Activated T-cell treated with anti-CD3 and anti-CD28 coated beads for 4 hours (primary cell): ENCODE measurements around the gene MED16.
"Not testable (repeated sequence)": the region's sequence is repeated elsewhere in the genome, so short reads cannot be mapped to it uniquely, and the experiment has no call there.

Experiments
- DNase-seq: peaks from one replicate; pipeline ENCODE4 v3.0.0-alpha.2; 2020

Gene MED16

DNA sequence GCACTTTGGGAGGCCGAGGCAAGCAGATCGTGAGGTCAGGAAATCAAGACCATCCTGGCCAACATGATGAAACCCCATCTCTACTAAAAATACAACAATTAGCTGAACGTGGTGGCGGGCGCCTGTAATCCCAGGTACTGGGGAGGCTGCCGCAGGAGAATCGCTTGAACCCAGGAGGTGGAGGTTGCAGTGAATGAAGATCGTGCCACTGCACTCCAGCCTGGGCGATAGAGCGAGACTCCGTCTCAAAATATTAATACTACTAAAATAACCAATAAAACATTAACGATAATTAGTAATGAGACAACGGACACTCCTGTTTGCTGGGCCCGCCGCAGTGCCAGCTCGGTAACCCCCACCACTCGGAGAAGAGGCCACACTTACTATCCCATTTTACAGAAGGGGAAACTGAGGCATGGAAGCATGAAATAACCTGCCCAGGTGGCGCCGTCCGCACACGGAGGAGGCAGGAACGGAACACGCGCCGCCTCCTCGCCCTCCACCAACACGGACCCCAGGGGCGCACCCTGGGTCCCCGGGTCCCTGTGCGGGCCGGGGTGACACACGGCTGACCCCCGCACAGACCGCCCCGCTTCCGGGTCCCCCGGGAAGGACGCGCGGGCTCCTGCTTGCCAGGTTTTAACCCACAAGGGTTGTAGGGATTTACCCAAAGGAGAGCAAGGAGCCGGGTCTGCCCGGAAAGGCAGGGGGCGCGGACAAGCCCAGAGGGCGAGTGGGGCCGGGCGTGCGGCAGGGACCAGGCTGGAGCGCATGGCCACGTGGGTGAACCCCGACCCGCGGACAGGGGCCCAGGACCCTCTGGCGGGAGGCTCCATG is 18.4 kb upstream of the MED16 start:
- DNase-seq: no peak

DNA sequence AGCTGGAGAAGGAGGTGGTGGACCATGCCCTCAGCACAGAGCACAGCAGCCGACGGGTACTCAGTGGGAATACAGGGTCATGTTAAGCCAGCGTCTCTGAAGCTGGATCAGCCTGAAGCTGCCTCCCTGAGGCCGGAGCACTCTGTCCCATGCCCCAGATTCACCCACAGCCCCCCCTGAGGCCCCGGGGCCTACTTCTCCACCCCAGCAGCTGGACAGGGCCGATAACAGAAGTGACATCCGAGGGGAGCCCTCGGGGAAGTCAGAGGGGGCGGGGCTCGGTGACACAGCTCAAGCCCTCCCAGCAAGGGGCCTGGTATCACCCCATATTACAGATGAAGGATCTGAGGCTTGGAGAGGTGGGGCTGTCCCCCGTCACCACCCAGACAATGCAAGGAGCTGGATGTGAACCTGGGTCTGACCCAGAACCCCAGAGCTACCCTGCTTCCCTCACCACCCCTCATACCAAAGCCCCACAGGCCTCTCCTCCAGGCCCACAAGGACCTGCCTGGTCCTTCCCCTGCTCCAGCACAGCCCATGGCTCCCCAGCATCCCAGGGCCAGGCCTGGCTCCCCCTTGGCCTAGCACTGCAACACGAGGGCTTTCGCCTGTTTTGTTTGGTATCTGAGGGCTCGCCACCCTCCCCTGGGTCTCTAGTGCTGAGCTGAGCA is 14.3 kb upstream of the MED16 start:
- no peak for DNase-seq

DNA sequence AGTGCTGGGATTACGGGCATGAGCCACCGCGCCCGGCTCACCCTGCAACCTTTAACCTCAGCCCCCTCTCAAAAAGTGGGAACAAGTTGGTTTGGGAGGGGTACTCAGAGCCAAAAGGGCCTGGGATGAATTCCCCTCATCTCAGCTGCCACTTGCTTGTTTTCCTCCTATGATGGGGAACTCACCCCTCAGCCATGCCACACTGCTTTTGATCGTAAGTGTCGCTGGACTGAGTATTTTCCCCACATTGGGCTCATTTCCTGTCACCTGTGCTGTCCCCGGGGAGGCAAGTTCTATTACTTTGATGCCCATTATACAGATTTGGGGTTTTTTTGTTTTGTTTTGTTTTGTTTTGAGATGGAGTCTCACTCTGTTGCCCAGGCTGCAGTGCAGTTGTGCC is 13.5 kb upstream of the MED16 start:
- no peak for DNase-seq

DNA sequence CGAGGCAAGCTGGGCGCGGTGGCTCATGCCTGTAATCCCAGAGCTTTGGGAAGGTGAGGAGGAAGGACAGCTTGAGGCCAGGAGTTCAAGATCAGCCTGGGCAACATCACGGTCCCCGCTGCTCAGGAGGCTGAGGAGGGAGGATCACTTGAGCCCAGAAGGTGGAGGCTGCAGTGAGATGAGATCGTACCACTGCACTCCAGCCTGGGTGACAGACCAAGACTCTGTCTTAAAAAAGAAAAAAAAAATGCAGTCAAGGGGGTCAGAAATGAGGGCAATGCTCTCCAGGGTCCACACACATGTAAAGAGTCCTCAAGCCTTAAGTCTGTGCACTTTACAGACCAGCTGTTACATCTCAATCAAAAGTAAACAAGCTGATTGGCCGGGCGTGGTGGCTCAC is 11.6 kb upstream of the MED16 start:
- no peak for DNase-seq

DNA sequence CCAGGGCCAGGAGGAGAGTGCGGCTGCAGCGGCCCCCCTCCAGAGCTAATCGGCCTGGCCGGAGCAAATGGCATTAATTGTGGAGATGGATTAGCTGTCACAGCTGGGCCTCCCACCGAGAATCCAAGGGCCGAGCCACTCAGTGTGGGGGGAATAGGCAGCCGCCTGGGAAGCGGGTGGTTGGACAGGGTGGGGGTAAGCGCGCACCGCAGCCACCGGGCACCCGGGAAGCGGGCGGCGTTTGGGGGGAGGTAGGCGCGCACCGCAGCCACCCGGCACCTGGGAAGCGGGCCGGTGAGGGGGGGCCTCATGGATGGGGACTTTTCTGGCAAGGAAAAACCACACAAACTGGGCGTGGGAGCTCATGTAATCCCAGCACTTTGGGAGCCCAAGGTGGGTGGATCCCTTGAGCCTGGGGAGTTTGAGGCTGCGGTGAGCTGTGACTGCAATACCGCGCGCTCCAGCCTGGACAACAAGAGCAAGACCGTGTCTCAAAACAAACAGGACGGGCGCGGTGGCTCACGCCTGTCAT is 10.3 kb upstream of the MED16 start:
- DNase-seq: no peak

DNA sequence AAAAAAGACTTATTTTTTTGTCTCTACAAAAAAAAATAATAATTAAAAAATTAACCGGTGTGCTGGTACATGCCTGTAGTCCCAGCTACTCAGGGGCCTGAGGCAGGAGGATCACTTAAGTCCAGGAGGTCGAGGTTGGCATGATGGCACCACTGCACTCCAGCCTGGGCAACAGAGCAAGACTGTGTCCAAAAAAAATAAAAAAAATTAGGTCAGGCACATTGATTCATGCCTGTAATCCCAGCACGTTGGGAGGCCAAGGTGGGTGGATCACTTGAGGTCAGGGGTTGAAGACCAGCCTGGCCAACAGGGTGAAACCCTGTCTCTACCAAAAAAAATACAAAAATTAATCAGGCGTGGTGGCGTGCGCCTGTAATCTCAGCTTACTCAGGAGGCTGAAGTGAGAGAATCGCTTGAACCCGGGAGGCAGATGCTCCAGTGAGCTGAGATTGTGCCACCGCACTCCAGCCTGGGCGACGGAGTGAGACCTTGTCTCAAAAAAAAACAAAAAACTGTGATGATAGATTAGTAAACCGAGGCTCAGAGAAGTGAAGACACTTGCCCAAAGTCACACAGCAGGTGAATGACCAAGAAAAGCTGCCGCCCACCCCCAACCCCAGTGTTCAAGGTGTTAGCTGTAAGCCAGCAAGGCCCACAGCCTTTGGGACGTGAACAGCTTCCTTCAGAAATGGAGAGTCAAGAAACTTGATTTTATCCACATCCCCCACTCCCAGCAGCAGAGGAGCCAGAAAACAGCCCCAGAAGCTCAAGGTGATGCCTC is 9.6 kb upstream of the MED16 start:
- no peak for DNase-seq

DNA sequence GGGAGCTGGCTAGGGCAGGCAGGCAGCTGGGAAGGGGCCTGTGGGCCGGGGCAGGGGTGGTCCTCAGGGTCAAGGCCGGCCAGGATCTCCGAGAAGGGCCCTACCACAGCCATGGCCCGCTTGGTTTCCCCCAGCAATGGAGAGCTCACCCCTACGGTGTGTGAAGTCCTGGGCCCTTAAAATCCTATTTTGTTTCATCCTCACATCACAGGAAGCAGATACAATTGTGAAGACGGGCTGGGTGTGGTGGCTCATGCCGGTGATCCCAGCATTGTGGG is 9.0 kb upstream of the MED16 start:
- DNase-seq: no peak

DNA sequence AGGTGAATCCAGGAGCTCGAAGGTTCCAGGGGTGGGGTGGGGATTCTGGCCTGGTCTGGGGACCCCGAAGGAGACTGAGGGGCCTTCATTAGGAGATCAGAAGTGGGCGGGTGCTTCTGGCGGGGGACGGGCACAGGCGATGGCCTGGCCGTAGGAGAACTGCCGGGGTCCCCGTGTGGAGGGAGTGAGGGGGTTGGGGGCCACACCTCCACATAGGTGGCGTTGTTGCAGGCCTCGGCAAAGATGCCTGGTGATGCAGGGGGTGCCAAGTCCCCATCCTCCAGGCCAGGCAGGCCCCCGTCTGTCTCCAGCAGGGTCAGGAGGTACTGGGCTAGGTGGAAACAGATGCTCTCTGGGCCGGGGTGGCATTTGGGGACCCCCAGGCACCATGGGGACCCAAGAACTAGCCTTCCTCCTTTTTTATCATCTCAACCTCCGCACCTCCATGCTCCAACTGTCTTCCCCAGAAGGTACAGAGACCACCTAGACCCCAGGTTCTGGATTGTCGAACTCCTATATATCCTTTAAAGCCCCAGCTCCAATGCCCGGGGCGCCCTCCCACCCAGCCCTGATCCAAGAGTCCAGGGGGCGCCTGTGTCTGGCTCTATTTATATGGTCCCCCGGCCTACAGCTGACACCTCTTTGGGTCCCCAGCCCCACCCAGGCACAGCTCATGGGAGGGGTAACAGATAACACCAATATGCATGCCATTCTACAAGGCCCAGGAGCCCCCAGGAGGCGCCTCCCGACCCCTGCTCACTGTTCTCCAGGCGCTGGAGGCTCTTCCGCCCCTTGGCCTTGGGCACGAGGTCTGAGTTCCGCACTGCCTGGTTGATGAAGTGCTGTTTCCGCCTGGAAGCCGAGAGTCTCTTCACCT is 8.5 kb upstream of the MED16 start:
- DNase-seq: no peak

DNA sequence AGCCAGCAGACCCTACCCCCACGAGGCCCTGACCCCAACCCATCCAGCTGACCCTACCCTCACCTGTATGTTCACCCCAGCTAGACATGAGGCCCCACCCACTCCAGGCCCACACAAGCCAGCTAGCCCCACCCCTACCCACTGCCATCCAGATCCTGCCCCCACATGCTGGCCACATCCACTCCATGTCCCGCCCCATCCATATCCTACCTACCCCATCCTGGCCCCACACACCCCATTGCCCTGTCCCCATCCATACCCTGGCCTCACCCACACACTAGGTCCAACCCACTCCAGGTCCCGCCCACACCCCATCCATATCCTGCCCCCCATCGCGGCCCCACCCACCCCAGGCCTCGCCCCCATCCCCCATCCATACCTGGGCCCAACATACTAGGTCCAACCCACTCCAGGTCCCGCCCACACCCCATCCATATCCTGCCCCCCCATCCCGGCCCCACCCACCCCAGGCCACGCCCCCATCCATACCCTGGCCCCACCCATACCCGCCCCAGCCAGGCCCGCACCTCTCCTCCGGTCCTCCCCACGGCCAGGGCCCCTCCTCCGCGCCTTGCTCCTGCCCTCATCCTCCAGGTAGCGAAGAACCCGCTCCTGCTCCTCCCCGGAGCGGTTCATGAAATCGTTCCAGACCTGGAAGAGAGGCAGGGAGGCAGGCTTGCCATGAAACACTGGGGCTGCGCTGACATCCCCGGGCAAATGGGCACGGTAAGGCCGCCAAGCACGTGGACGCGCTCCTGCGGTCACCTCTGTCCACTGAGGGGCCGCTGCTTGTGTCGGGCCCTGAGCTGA is 7.5 kb upstream of the MED16 start:
- DNase-seq: no peak

DNA sequence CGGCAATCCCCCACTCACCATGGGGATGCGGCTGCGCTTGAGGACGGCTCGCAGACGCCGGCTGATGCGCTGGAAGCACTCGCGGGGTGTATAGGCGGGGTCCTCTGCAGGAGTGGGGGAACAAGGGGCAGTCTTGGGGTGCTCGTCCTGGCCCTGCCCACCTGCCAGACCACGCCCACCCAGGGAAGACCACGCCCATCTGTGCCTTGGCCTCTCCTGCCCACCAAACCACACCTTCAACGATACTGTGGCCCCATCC is 7.0 kb upstream of the MED16 start:
- DNase-seq: no peak

DNA sequence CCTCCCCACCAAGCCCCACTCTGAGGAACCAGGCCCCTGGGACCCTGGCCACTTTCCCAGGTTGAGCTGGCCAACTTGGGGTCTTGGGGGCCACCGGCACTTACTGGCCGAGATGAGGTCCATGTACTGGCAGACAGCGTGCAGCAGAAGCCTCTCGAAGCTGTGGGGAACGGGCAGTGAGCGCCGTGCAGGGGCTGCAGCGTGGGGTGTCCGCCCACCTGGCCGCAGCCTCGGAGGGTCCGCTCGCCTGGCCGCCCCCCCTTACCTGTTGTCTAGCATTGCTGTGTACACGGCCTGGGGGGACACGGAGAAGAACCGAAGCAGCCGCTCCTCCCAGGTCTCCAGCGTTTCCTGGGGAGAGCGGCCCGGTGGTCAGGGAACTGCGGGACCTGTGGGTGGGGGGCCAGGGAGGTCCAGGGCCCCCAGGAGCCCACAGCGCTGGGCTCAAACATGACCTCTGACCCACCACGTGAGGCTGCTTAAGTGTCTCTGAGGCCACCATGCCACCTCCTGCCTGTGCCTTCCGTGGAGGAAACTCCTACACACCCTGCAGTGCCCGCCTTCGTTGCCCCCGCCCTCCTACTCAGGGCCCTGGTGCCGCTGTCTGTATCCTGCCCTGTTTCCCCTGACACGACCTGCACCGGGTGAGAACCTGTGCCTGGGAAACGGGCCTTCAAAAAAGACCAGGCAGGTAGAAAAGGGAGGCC is 6.5 kb upstream of the MED16 start:
- no peak for DNase-seq

DNA sequence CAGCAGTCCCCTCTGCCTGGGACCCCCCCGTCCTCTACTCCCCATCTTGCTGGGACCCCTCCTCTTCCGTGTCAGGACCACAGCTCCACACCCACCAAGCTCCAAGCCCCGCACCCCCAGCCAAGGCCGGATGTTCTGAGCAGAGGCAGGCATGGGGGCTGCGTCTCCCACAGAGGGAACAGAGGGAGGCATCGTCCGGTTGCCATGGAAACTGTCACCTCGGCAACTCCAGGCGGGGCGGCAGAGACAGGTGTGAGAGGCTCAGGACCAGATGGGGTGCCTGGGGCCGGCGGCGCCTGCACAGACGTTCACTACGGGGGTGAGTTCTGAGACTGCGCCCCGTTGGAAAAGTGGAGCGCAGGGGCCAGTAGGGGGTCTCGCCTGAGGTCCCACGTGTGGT is 5.7 kb upstream of the MED16 start:
- no peak for DNase-seq

DNA sequence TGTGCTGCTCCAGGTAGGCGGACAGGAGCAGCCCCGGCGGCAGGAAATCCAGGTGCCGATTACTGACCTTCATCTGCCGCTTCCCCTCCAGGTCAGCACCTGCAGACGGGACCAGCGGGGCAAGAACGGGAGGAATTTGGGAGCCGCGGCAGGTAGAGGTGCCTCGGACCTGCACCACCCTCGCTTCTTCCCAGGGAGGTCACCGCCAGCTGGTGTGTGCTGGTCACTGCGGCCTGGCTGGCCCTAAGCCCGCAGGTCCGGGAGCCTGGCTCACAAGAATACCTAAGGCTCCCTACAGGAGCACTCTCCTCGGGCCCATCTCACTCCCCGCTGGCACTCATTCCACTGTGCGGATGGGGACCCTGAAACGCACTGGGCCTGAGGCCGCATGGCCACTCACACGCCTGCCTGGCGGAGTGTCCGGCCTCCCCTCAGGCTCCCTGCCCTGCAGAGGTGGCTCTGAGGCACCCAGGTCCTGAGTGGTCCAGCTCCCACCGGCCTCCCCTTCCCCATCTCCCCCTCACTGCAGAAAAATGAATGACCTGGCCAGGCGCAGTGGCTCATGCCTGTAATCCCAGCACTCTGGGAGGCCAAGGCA is 4.6 kb upstream of the MED16 start:
- no peak for DNase-seq

DNA sequence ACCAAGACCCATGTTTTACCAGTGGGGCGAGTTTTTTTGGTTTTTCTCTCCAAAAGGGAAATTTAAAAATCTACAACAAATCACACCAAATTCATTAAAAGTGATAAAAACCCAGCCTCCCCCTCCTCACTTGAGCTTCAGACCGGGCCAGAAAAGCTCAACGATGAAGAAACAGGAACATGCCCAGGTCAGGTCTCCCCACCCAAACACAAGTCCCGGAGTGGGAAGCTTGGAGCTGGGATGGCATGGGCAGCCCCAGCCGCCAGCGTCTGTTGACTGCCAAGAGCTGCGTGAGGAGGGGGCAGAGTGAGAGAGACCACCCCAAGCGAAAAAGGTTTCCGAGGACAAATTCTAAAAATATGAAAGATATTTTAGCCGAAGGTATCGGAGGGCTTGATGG is 4.0 kb upstream of the MED16 start:
- DNase-seq: no peak

DNA sequence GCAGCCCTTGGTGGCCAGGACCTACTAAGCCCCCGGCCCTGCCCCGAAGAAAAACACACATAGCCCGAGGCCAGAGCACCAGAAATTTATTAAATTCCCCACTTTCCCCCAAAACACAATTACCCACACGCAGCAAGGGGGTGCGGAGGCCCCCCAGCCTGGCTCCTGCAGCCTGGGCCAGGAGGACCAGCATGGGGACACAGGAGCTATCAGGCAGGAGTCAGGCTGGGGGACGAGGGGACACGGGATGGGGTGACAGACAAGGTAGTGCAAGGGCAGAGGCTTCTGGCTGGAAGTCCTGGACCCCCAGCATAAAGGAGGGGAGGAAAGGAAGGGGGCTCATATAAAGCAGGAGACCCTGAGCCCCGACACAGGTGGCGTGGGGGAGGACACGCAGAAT is 3.4 kb upstream of the MED16 start:
- no peak for DNase-seq

DNA sequence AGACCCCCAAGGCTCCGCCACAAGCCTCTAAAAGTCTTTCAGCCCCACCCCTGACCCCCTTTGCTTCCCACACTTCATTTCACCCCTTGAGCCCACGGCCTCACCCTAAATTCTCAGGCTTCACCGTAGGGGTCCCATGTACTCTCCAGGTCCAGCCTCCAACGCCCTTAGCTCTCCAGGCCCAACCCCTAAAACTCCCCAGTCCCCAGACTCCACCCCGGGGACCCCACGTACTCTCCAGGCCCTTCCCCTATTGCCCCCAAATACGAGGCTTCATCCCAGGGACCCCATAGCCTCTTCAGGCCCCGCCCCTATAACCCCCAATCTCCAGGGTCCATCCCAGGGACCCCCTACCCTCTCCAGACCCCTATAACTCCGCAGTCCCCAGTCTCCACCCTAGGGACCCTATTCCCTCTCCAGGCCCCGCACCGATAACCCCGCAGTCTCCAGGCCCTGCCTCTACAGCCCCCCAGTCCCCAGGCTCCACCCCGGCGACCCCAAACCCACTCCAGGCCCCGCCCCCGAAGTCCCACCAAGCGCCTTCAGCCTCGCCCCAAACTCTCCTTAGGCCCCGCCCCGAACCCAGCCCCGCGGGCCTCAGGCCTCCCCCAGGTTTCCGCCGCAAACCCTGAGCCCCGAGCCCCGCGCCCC is 619 bp downstream of the MED16 start:
- no peak for DNase-seq

DNA sequence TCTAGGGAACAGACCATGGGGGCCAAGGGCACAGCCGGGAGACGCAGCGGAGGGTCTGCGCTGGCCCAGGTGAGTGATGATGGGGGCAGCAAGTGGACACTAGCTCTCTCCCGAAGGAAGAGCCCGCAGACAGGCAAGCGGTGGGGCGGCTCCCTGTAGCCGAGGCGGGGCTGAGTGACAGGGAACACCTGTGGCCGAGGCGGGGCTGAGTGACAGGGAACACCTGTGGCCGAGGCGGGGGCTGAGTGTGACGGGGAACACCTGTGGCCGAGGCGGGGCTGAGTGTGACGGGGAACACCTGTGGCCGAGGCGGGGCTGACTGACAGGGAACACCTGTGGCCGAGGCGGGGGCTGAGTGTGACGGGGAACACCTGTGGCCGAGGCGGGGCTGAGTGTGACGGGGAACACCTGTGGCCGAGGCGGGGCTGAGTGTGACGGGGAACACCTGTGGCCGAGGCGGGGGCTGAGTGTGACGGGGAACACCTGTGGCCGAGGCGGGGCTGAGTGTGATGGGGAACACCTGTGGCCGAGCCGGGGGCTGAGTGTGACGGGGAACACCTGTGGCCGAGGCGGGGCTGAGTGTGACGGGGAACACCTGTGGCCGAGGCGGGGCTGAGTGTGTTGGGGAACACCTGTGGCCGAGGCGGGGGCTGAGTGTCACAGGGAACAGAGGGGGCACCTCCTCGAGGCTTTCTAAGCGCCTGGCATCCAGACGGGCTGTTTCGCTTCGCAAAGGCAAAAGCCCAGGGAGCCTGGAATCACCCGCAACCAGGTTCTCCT is 1.4 kb downstream of the MED16 start:
- DNase-seq: not testable (repeated sequence)

DNA sequence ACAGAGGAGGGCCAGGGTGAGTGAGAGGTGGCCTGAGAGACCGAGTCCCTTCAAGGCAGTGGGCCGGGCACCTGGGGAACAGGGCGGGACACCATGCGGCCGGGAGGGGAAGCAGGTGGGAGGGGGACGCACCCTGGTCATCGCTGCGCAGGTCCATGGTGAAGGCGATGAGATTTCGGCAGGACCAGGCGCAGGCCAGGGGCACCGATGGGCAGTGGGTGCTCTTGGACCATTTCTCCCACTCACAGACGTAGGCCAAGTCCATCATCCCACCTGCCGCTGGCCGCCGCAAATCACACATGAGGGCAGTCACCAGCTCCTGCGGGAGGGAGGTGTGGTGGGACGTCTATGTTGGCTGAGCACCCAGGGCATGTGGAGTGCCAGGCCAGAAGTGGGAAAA is 2.2 kb downstream of the MED16 start:
- no peak for DNase-seq

DNA sequence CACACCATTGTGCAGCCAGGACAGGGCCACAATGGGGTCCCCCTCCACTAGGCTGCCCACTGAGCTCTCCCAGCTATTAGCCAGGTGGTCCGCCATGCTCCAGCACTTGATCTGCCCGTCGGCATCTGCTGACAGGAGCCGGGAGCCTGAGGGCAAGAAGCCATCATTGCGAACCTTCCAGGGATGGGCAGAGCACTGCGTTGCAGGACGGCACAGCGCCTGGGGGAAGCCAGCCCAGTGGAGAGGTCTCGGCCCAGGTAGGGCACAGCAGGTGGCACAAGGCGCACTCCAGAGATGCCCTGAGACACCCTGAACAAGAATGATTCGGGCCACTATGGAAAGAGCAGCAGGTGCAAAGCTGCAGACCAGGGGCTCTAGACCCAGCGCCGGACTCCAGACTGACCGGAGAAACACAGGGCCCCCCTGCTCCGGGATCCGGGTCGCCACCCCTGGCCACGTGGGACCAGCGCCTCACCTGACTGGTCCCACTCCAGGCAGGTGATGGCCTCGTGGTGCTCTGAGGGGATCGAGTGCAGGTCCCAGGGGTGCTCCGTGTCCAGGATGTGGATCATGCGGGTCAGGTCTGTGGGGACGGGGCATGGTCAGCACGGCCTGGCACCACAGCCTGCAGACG is 3.2 kb downstream of the MED16 start:
- DNase-seq: no peak
